ENCODE results near the gene MACROH2A2.

MACROH2A2 gene

DNA sequence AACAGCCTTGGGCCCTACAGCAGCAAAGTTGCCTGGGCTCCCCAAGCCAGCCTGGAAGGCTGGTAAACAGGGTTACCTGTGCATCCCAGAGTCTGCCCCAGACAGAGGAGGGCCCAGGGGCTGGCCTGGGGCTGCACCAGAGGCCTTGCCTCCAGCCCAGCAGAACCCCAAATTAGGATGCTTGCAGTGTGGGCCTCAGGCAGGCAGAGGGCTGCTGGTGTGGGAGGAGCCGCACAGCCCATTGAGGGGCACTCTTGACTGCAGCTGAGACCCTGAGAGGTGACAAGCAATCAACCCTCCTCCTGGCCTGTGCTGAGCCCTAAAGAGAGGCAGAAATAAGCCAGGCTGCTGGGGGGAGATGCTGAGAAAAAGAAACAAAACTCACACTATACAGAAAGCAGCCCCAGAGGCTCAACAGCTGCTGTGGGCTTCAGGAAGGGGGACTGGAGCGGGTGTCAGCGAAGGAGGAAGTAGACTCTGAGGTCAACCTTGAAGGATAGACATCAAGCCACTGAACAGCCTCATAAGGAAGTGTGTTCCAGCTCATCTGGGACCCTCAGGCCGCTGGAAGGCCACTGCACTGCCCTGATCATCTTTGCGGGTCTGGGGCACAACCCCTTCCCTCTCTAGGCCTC lies 73.4 kb downstream of the MACROH2A2 start:
- DNase-seq (ENCODE audit: low read depth): no peak
- no peak overlapping the region for H3K4me3 ChIP-seq (ENCODE audit: low read length)
- TF ChIP-seq, protein P1, sequence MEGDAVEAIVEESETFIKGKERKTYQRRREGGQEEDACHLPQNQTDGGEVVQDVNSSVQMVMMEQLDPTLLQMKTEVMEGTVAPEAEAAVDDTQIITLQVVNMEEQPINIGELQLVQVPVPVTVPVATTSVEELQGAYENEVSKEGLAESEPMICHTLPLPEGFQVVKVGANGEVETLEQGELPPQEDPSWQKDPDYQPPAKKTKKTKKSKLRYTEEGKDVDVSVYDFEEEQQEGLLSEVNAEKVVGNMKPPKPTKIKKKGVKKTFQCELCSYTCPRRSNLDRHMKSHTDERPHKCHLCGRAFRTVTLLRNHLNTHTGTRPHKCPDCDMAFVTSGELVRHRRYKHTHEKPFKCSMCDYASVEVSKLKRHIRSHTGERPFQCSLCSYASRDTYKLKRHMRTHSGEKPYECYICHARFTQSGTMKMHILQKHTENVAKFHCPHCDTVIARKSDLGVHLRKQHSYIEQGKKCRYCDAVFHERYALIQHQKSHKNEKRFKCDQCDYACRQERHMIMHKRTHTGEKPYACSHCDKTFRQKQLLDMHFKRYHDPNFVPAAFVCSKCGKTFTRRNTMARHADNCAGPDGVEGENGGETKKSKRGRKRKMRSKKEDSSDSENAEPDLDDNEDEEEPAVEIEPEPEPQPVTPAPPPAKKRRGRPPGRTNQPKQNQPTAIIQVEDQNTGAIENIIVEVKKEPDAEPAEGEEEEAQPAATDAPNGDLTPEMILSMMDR (conservative IDR thresholded peaks at IDR 0.05; ENCODE audit: low read depth, low read length): no peak

DNA sequence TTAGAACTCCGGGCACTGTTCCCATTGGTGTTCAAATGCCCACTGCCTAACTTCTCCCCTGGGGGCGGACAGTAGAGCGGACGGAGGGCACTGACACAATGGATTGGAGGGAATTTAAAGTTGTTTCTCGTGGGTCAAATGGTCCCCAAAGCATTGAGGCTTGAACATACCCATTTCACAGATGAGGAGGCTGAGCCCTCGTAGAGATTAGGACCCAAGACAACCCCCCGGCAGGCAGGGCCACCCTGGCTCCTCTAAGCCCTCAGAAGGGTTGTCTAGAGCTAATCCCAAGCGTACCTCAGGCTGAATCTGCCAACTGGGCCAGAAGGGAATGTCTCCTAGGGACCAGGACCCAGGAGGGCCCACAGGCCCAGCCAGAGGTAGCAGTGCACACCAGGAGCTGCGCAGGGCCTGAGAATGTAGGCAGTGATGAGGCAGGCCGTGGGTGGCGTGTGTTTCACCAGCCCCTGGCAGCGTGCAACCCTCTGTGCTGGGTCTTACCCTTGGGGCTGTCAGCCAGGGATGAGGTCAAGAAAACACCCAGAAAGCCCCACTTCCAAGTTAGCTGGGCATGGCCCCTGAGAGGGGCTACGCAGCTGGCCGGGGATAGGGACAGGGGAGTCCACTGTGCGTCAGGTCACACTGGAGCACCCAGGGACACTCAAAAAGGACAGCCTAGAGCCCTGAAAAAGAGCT lies 74.2 kb downstream of the MACROH2A2 start:
- TF ChIP-seq, protein P1 (conservative IDR thresholded peaks at IDR 0.05; ENCODE audit: low read depth, low read length): no peak
- no peak for DNase-seq (ENCODE audit: low read depth)
- no peak overlapping the region for H3K4me3 ChIP-seq (ENCODE audit: low read length)

DNA sequence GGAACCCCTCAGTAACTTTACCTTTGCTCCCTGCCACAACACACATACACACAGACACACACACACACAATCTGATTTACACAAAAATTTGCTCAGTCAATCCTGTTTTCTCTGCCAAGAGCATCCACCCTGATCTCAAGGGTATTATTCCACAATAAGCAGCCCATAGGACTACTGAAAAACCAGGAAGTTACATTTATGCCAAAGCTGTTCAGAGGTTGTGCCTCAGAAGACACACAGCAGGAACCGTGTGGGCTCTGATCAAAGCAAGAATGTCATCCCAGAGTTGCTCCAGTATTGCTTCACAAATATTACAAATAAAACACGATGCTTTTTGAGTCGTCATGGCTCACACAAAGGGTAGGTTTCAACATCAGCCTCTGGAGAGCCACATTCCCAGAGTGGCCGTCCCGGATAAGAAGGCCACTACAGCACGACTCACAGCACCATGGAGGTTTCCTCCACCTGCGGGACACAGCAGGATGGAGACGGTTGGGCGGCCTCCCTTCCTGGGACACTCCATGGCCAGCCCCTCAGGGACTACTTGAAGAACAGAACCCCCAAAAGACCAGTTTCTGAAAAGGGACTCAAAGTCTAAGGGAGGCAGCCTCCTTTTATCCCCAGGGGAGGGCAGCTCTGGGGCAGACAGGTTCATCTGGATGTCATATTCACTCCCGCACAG lies 78.4 kb downstream of the MACROH2A2 start:
- TF ChIP-seq, protein P1 (conservative IDR thresholded peaks at IDR 0.05; ENCODE audit: low read depth, low read length): no peak

DNA sequence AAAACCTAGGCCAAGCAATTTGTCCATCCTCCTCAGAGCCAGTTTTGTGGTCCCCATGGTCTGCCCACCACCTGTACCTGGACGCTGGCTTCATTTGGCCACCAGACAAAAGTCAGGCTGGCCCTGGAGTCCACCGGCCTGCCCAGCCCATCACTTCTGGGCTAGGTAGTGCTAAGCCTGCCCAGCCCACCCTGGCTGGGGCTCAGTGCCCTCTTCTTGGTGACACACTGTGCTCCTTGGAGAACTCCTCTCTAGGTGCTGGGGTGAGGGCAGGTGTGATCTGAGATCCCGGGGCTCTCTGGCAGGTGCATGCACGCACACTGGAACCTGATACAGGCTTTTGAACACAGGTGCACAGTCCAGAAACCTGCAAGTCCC lies 78.9 kb downstream of the MACROH2A2 start:
- TF ChIP-seq, protein P1 (conservative IDR thresholded peaks at IDR 0.05; ENCODE audit: low read depth, low read length): no peak
- H3K4me3 ChIP-seq (ENCODE audit: low read length): peak overlapping the region; percentile 79
- DNase-seq (ENCODE audit: low read depth): no peak

More for the DNA sequence above, 78.4 kb downstream of the MACROH2A2 start:
- no peak overlapping the region for H3K4me3 ChIP-seq (ENCODE audit: low read length)
- no peak for DNase-seq (ENCODE audit: low read depth)

DNA sequence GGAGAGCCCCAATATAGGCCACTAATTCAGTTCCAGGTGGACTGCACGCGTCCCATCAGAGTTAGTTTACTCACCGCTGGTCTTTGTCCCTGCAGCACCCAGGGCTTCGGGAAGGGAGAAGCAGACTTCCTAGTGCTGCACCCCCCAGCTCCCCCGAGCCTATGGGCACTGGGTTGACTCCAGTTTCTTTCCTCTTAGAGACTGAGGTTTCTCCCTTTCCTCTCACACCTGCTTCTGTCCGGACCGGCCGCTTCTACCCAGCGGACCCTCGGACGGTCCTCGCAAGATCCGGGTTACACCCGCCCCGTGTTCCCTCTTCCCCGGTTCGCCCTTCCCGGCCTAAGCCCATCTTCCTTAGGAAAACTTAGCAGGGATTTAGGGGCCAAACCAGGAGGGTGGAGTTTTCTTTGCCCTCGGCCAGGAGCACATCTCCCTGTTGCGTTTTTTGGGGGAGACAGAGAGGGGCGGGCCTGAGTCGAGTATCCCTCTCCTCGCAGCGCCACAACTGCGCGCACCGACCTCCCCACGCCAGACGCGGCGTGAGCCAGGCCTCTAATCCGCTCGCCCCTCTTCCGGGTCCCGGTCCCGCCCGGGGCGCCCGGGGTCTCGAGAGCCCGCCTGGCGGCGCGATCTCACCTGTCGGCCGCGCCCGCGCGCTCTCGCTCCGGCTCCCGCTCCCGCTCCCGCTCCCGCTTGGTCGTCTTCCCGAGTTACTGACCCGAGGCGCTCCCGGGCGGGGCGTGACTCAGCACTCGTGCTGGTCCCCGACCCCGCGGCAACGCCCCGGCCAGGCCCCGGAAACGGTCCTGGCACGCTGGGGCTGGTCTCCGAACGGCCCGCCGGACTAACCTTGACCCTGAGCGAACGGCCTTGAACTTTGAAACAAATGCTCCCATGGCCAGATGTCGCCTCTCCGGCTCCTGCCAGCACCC lies 79.7 kb downstream of the MACROH2A2 start, which contains the start of gene AIFM2:
TSS of gene AIFM2 (minus strand) at position 728 of the 932 bp plus-strand sequence. CDS start 8,741 bp downstream, outside the sequence.
- TF ChIP-seq, protein P1 (conservative IDR thresholded peaks at IDR 0.05; ENCODE audit: low read depth, low read length): no peak
- DNase-seq (ENCODE audit: low read depth): no peak

DNA sequence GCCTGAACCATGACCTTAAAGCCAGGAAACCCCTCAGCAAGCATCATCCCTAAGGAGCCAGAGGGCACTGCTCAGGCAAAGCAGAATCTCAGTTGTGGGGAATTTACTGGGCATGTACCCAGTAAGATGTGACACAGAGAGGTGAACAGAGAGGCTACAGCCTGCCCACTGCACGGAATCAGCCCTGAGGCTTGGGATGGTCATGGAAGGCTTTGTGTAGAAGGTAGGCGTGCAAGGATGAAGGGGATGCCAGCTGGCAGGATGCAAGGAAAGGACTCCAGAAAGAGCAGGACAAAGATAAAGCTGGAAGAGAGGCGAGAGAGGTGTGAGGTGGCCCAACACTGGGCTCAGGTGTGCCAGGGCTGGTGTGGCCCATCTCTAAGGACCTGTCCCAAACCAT lies 82.4 kb downstream of the MACROH2A2 start:
- TF ChIP-seq, protein P1 (conservative IDR thresholded peaks at IDR 0.05; ENCODE audit: low read depth, low read length): no peak
- no peak for DNase-seq (ENCODE audit: low read depth)
- no peak overlapping the region for H3K4me3 ChIP-seq (ENCODE audit: low read length)

More for the DNA sequence above, 79.7 kb downstream of the MACROH2A2 start, which contains the start of gene AIFM2:
- peak within 1 kb of the TSS; percentile 79 for H3K4me3 ChIP-seq (ENCODE audit: low read length)
